Trophoblast cell (in vitro differentiated cells and primary cell): Measurements from ENCODE around the gene WNK2.

Experiments used
- DNase-seq, 2 donors: peaks; one replicate each; pipeline ENCODE4 v3.0.0-alpha.2; 2016
- H2AFZ ChIP-seq: 2 replicates; pipeline ENCODE4 v1.6.1; 2013; ENCODE audit warnings: low read length, moderate library complexity, mild to moderate bottlenecking; ENCODE audit not compliant: insufficient read depth, poor library complexity
- H2AK5ac ChIP-seq: 2 replicates; pipeline ENCODE4 v1.6.1; 2013; ENCODE audit warnings: mild to moderate bottlenecking, low read length
- H2BK120ac ChIP-seq: 2 replicates; pipeline ENCODE4 v1.6.1; 2013; ENCODE audit warnings: low read length, mild to moderate bottlenecking, moderate library complexity; ENCODE audit not compliant: insufficient read depth, poor library complexity
- H2BK12ac ChIP-seq: 2 replicates; pipeline ENCODE4 v1.6.1; 2013; ENCODE audit warnings: mild to moderate bottlenecking, low read length, moderate library complexity
- H2BK5ac ChIP-seq: 2 replicates; pipeline ENCODE4 v1.6.1; 2013; ENCODE audit warnings: low read length, low read depth, moderate library complexity, mild to moderate bottlenecking; ENCODE audit not compliant: poor library complexity
- H3K14ac ChIP-seq: 2 replicates; pipeline ENCODE4 v1.6.1; 2013; ENCODE audit warnings: mild to moderate bottlenecking, low read length
- H3K18ac ChIP-seq: 2 replicates; pipeline ENCODE4 v1.6.1; 2013; ENCODE audit warnings: mild to moderate bottlenecking, low read length
- H3K23ac ChIP-seq: 2 replicates; pipeline ENCODE4 v1.6.1; 2013; ENCODE audit warnings: low read length
- H3K27ac ChIP-seq: 2 replicates; pipeline ENCODE4 v1.5.1; 2013; ENCODE audit warnings: low read depth, mild to moderate bottlenecking, inconsistent platforms, low read length, moderate library complexity
- H3K27me3 ChIP-seq: 2 replicates; pipeline ENCODE4 v1.6.1; 2013; ENCODE audit warnings: inconsistent platforms, mild to moderate bottlenecking, low read length, moderate library complexity; ENCODE audit not compliant: insufficient read depth
- H3K36me3 ChIP-seq, 2 experiments: 1 replicate in 1 of 2; 2 replicates in 1 of 2; pipeline ENCODE4 v1.6.1; 2013; ENCODE audit warnings: low read length in 2 of 2, mild to moderate bottlenecking in 2 of 2, moderate library complexity in 1 of 2; ENCODE audit not compliant: insufficient read depth in 2 of 2, control insufficient read depth in 1 of 2
- H3K4ac ChIP-seq: 2 replicates; pipeline ENCODE4 v1.6.1; 2013; ENCODE audit warnings: low read depth, mild to moderate bottlenecking, low read length, moderate library complexity
- H3K4me1 ChIP-seq, 2 experiments: 1 replicate in 1 of 2; 2 replicates in 1 of 2; pipeline ENCODE4 v1.6.1; 2013; ENCODE audit warnings: low read length in 2 of 2, mild to moderate bottlenecking in 2 of 2, moderate library complexity in 1 of 2; ENCODE audit not compliant: insufficient read depth in 2 of 2, control insufficient read depth in 1 of 2
- H3K4me2 ChIP-seq: 2 replicates; pipeline ENCODE4 v1.6.1; 2013; ENCODE audit warnings: inconsistent platforms, mild to moderate bottlenecking, low read length, moderate library complexity
- H3K4me3 ChIP-seq: 2 replicates; pipeline ENCODE4 v1.5.1; 2013; ENCODE audit warnings: mild to moderate bottlenecking, low read depth, low read length, inconsistent platforms
- H3K79me1 ChIP-seq: one replicate; pipeline ENCODE4 v1.6.1; 2013; ENCODE audit warnings: low read length
- H3K79me2 ChIP-seq: 2 replicates; pipeline ENCODE4 v1.6.1; 2013; ENCODE audit warnings: low read length, mild to moderate bottlenecking; ENCODE audit not compliant: control insufficient read depth, insufficient read depth, poor library complexity
- H3K9ac ChIP-seq: 2 replicates; pipeline ENCODE4 v1.6.1; 2013; ENCODE audit warnings: mild to moderate bottlenecking, low read length
- H3K9me3 ChIP-seq: 2 replicates; pipeline ENCODE4 v1.6.1; 2013; ENCODE audit warnings: low read depth, mild to moderate bottlenecking, control low read depth, inconsistent platforms, low read length; ENCODE audit not compliant: insufficient read depth
- H4K12ac ChIP-seq: 2 replicates; pipeline ENCODE4 v1.6.1; 2013; ENCODE audit warnings: low read depth, mild to moderate bottlenecking, low read length, moderate library complexity
- H4K8ac ChIP-seq: 2 replicates; pipeline ENCODE4 v1.6.1; 2013; ENCODE audit warnings: low read depth, mild to moderate bottlenecking, low read length, moderate library complexity
- H4K91ac ChIP-seq: one replicate; pipeline ENCODE4 v1.6.1; 2013; ENCODE audit warnings: low read depth, mild to moderate bottlenecking, low read length, moderate library complexity
- WGBS: extraction: QIAGEN DNeasy Blood & Tissue Kit; methylation state at CpG from one replicate; pipeline ENCODE4 v1.1.7; 2013; ENCODE audit warnings: missing lambda C conversion rate; ENCODE audit not compliant: insufficient read length, insufficient coverage; ENCODE audit errors: extremely low coverage; 5-methylcytosine and 5-hydroxymethylcytosine counted together

WNK2 gene

GRCh38 chr9:93188426-93189368 is 4.8 kb downstream of the WNK2 start:
- H2AK5ac ChIP-seq = no peak overlapping the region
- no peak overlapping the region for H3K4me2 ChIP-seq
- H2BK12ac ChIP-seq = no peak overlapping the region
- no peak overlapping the region for H4K91ac ChIP-seq
- peaks cover 5 to 7% of the 10 kb centered on the region in 2 experiments for H3K4me1 ChIP-seq
- no peak overlapping the region for H3K4me3 ChIP-seq
- H3K79me2 ChIP-seq = no peaks in the 10 kb centered on the region
- peaks cover 3% of the 10 kb centered on the region for H3K79me1 ChIP-seq
- H3K14ac ChIP-seq = no peak overlapping the region
- H3K9me3 ChIP-seq = peaks cover 3% of the 10 kb centered on the region
- no peak overlapping the region for H2BK5ac ChIP-seq
- H3K18ac ChIP-seq = no peak overlapping the region
- no CpG with 5 or more reads among the region's 14 CpGs for WGBS
- no peak overlapping the region for H3K27ac ChIP-seq
- H3K27me3 ChIP-seq = peaks cover 21% of the 10 kb centered on the region
- no peak overlapping the region for H2BK120ac ChIP-seq
- H4K12ac ChIP-seq = no peak overlapping the region
- H3K23ac ChIP-seq = no peak overlapping the region
- no peak overlapping the region for H3K4ac ChIP-seq
- no peak overlapping the region for H3K9ac ChIP-seq
- H4K8ac ChIP-seq = no peak overlapping the region
- no peak for DNase-seq
- H3K36me3 ChIP-seq = peaks cover 0 to 3% of the 10 kb centered on the region in 2 experiments
- no peak overlapping the region for H2AFZ ChIP-seq

- H3K23ac ChIP-seq = no peak overlapping the region
- no peak overlapping the region for H4K8ac ChIP-seq
- H3K9ac ChIP-seq = no peak overlapping the region
- peaks cover under 1 to 2% of the 10 kb centered on the region in 2 experiments for H3K4me1 ChIP-seq
- no peaks in the 10 kb centered on the region for H3K79me2 ChIP-seq
- no peak overlapping the region for H2BK120ac ChIP-seq
- no peak overlapping the region for H3K18ac ChIP-seq
- no peak overlapping the region for H2AFZ ChIP-seq
- peaks cover 3% of the 10 kb centered on the region for H3K9me3 ChIP-seq
- H4K91ac ChIP-seq = no peak overlapping the region
- H3K27ac ChIP-seq = no peak overlapping the region
- no peak overlapping the region for H2AK5ac ChIP-seq
- no peak overlapping the region for H3K4ac ChIP-seq
- no peak overlapping the region for H3K4me3 ChIP-seq
- no peak overlapping the region for H2BK12ac ChIP-seq
- H3K4me2 ChIP-seq = no peak overlapping the region
- H3K27me3 ChIP-seq = peaks cover 12% of the 10 kb centered on the region
- no peak overlapping the region for H3K14ac ChIP-seq
- H4K12ac ChIP-seq = no peak overlapping the region
- WGBS = no CpG with 5 or more reads among the region's 21 CpGs
- H3K36me3 ChIP-seq = peaks cover 0 to 3% of the 10 kb centered on the region in 2 experiments
- H2BK5ac ChIP-seq = no peak overlapping the region
- peaks cover 1% of the 10 kb centered on the region for H3K79me1 ChIP-seq
- DNase-seq = no peak
Measured at GRCh38 chr9:93189369-93190132, 5.6 kb downstream of the WNK2 start.

GRCh38 chr9:93190133-93190525 is 6.2 kb downstream of the WNK2 start:
- no peak overlapping the region for H2BK120ac ChIP-seq
- no peak overlapping the region for H3K9ac ChIP-seq
- no peak overlapping the region for H2AK5ac ChIP-seq
- H3K4me2 ChIP-seq = no peak overlapping the region
- no peak overlapping the region for H3K4me3 ChIP-seq
- no peak overlapping the region for H2BK5ac ChIP-seq
- H3K14ac ChIP-seq = no peak overlapping the region
- DNase-seq = no peak
- no peaks in the 10 kb centered on the region for H3K79me2 ChIP-seq
- H3K9me3 ChIP-seq = peaks cover 3% of the 10 kb centered on the region
- H3K36me3 ChIP-seq = peaks cover 0 to 3% of the 10 kb centered on the region in 2 experiments
- no peak overlapping the region for H4K8ac ChIP-seq
- H3K4ac ChIP-seq = no peak overlapping the region
- H3K23ac ChIP-seq = no peak overlapping the region
- no peak overlapping the region for H4K12ac ChIP-seq
- WGBS = no CpG with 5 or more reads among the region's 12 CpGs
- no peak overlapping the region for H3K18ac ChIP-seq
- peaks cover 7% of the 10 kb centered on the region for H3K27me3 ChIP-seq
- H2AFZ ChIP-seq = no peak overlapping the region
- no peaks in the 10 kb centered on the region for H3K79me1 ChIP-seq
- no peaks in the 10 kb centered on the region for H3K4me1 ChIP-seq
- H3K27ac ChIP-seq = no peak overlapping the region
- no peak overlapping the region for H4K91ac ChIP-seq
- no peak overlapping the region for H2BK12ac ChIP-seq

- Histone ChIP-seq H3K4me2 (no peak overlapping the region), H2BK12ac (no peak overlapping the region), H3K27ac (no peak overlapping the region), H3K9me3 (no peaks in the 10 kb centered on the region), H3K23ac (no peak overlapping the region), H3K14ac (no peak overlapping the region), H3K4me3 (no peak overlapping the region), H2BK5ac (no peak overlapping the region), H3K79me2 (no peaks in the 10 kb centered on the region), H3K79me1 (no peaks in the 10 kb centered on the region), H3K4ac (no peak overlapping the region), H2BK120ac (no peak overlapping the region), H4K12ac (no peak overlapping the region), H3K9ac (no peak overlapping the region), H3K27me3 (peaks cover 2% of the 10 kb centered on the region), H2AK5ac (no peak overlapping the region), H3K4me1 (no peaks in the 10 kb centered on the region), H2AFZ (no peak overlapping the region), H3K18ac (no peak overlapping the region), H3K36me3 (peaks cover 0 to 3% of the 10 kb centered on the region in 2 experiments), H4K8ac (no peak overlapping the region), H4K91ac (no peak overlapping the region)
- DNase-seq = no peak
- WGBS = no CpG with 5 or more reads among the region's 17 CpGs
Measured at GRCh38 chr9:93190656-93191353, 6.9 kb downstream of the WNK2 start.
